KMS-11 (cell line): ENCODE measurements around the gene HOXC4.
"Not testable (repeated sequence)": the region's sequence is repeated elsewhere in the genome, so short reads cannot be mapped to it uniquely, and the experiment has no call there.

Experiments used
- H2AFZ ChIP-seq: fragments of 200-600 bp; sonication (generic); 2 replicates; pipeline ENCODE4 v1.6.1; 2016; ENCODE audit warnings: antibody characterized with exemption, mixed run types, low read depth
- H3K27ac ChIP-seq: fragments of 200-600 bp; sonication (generic); 2 replicates; pipeline ENCODE4 v1.6.1; 2016; ENCODE audit warnings: mild to moderate bottlenecking, mixed run types
- H3K27me3 ChIP-seq: fragments of 200-600 bp; sonication (generic); 2 replicates; pipeline ENCODE4 v1.6.1; 2017; ENCODE audit warnings: mild to moderate bottlenecking, low read depth, mixed run types, moderate library complexity; ENCODE audit not compliant: insufficient read depth
- H3K36me3 ChIP-seq: fragments of 200-600 bp; sonication (generic); 2 replicates; pipeline ENCODE4 v1.6.1; 2017; ENCODE audit warnings: mild to moderate bottlenecking, mixed run types; ENCODE audit not compliant: insufficient read depth
- H3K4me1 ChIP-seq: fragments of 200-600 bp; sonication (generic); 2 replicates; pipeline ENCODE4 v1.6.1; 2016; ENCODE audit warnings: mild to moderate bottlenecking, low read depth, mixed run types; ENCODE audit not compliant: poor library complexity, severe bottlenecking
- H3K4me2 ChIP-seq: fragments of 200-600 bp; sonication (generic); 2 replicates; pipeline ENCODE4 v1.7.0; 2016; ENCODE audit warnings: mild to moderate bottlenecking, mixed run types
- H3K4me3 ChIP-seq: fragments of 200-600 bp; sonication (generic); IDR thresholded peaks from 2 replicates; pipeline ENCODE4 v1.6.1; 2017; ENCODE audit warnings: low read depth, low read length, mixed read lengths; ENCODE audit not compliant: insufficient read depth
- H3K79me2 ChIP-seq: fragments of 200-600 bp; sonication (generic); 2 replicates; pipeline ENCODE4 v1.6.1; 2016; ENCODE audit warnings: low read depth, mixed run types; ENCODE audit not compliant: insufficient read depth
- H3K9ac ChIP-seq: fragments of 200-600 bp; sonication (generic); 2 replicates; pipeline ENCODE4 v1.6.1; 2016; ENCODE audit warnings: mild to moderate bottlenecking, mixed run types
- H4K20me1 ChIP-seq: fragments of 200-600 bp; sonication (generic); 2 replicates; pipeline ENCODE4 v1.6.1; 2016; ENCODE audit warnings: mild to moderate bottlenecking, mixed run types; ENCODE audit not compliant: insufficient read depth
- CTCF ChIP-seq: fragments of 200-600 bp; sonication (generic); conservative IDR thresholded peaks from 2 replicates; pipeline ENCODE4 v1.6.1; 2017; ENCODE audit warnings: low read depth, mild to moderate bottlenecking, antibody characterized with exemption, low read length, moderate library complexity, mixed read lengths

The HOXC4 gene

GRCh38 chr12:54074308-54074707 is 20.7 kb downstream of the HOXC4 start:
- H3K79me2 ChIP-seq = no peaks in the 10 kb centered on the region
- H3K27me3 ChIP-seq = peaks cover 24% of the 10 kb centered on the region; the same call in 1 of the 2 replicates
- no peaks in the 10 kb centered on the region for H3K36me3 ChIP-seq
- no peak overlapping the region for H3K27ac ChIP-seq
- no peak overlapping the region for H3K4me3 ChIP-seq
- no peak overlapping the region for H3K9ac ChIP-seq
- no peaks in the 10 kb centered on the region for H3K4me1 ChIP-seq
- H4K20me1 ChIP-seq = no peaks in the 10 kb centered on the region
- no peak for TF ChIP-seq CTCF
- H2AFZ ChIP-seq = no peak overlapping the region
- no peak overlapping the region for H3K4me2 ChIP-seq

GRCh38 chr12:54075409-54075808 is 21.8 kb downstream of the HOXC4 start:
- Histone ChIP-seq H3K4me1 (no peaks in the 10 kb centered on the region), H3K9ac (no peak overlapping the region), H3K4me3 (no peak overlapping the region), H3K27me3 (peaks cover 26% of the 10 kb centered on the region; the same call in 1 of the 2 replicates), H3K27ac (no peak overlapping the region), H3K4me2 (no peak overlapping the region), H3K79me2 (no peaks in the 10 kb centered on the region), H4K20me1 (no peaks in the 10 kb centered on the region), H2AFZ (no peak overlapping the region), H3K36me3 (no peaks in the 10 kb centered on the region)
- TF ChIP-seq CTCF = no peak

DNA sequence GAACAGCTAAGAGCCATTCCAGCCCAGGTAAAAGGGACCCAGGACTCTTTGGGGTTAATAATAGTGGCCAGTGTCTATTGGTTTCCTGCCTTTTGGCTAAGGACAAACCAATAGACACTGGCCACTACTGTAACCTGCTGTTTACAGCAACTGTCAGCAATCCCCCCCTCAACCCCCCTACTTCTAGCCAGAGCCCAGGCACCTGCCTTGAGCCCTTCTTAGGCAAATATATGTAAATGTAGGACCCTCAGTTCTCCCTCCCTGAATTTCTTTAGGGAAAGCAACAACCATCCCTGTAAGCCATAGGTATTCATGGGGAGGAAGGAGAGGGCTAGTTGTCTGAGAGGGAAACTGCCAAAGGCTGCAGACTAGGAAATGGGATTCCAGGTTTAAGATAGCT is 22.3 kb downstream of the HOXC4 start:
- H3K4me1 ChIP-seq = no peaks in the 10 kb centered on the region
- H2AFZ ChIP-seq = no peak overlapping the region
- no peaks in the 10 kb centered on the region for H3K79me2 ChIP-seq
- no peak for TF ChIP-seq CTCF
- H3K27me3 ChIP-seq = peaks cover 27% of the 10 kb centered on the region; the same call in 1 of the 2 replicates
- no peaks in the 10 kb centered on the region for H3K36me3 ChIP-seq
- no peaks in the 10 kb centered on the region for H4K20me1 ChIP-seq
- H3K9ac ChIP-seq = no peak overlapping the region
- no peak overlapping the region for H3K27ac ChIP-seq
- H3K4me2 ChIP-seq = no peak overlapping the region
- H3K4me3 ChIP-seq = no peak overlapping the region

DNA sequence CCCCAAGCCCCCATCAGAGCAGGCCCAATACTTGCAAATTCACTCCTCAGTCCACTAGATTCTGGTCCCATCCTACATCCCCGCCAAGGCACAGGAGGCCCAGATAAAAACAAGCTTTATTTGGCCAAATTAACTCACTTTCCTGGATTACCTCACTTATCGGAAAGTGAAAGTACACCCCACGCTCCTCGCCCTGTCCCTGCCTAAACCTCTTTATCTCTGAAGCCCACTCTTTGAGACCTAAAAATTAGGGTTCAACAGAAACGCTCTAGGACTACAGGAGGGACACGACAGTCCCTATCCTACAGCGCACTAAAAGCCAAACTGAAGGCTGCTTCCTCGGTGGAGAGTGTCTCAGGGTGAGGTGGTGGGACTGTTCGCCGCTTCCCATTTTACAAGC is 24.2 kb downstream of the HOXC4 start:
- not testable (repeated sequence) for H3K36me3 ChIP-seq, H2AFZ ChIP-seq, H3K27ac ChIP-seq, H3K79me2 ChIP-seq, H3K4me3 ChIP-seq, H3K4me1 ChIP-seq, H3K9ac ChIP-seq, H4K20me1 ChIP-seq, H3K4me2 ChIP-seq
- peaks cover 39% of the 10 kb centered on the region; the same call in 1 of the 2 replicates for H3K27me3 ChIP-seq

DNA sequence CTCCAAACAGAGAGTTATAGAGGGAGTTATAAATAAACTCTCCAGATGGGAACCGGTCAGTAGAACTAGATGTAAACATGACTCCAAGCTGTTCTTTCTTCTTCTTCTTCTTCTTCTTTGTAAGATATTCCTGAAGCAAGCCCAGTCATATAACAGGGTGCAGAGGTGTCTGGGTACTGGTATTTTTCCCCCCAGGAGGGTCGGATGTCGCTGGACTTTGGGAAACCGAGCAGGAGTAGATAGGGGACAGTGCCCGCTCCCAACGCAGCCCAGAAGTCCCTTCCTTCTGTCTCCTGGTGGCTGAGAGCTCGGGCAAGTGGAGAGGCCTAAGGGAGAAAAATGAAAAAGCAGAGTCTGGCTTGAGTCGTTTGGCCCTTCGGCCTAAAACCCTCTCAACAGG is 25.5 kb downstream of the HOXC4 start:
- H4K20me1 ChIP-seq, H3K79me2 ChIP-seq, H3K4me1 ChIP-seq, H3K9ac ChIP-seq, H3K27ac ChIP-seq, H3K4me2 ChIP-seq, H3K36me3 ChIP-seq, H3K4me3 ChIP-seq, H2AFZ ChIP-seq: not testable (repeated sequence)
- peaks cover 45% of the 10 kb centered on the region for H3K27me3 ChIP-seq

DNA sequence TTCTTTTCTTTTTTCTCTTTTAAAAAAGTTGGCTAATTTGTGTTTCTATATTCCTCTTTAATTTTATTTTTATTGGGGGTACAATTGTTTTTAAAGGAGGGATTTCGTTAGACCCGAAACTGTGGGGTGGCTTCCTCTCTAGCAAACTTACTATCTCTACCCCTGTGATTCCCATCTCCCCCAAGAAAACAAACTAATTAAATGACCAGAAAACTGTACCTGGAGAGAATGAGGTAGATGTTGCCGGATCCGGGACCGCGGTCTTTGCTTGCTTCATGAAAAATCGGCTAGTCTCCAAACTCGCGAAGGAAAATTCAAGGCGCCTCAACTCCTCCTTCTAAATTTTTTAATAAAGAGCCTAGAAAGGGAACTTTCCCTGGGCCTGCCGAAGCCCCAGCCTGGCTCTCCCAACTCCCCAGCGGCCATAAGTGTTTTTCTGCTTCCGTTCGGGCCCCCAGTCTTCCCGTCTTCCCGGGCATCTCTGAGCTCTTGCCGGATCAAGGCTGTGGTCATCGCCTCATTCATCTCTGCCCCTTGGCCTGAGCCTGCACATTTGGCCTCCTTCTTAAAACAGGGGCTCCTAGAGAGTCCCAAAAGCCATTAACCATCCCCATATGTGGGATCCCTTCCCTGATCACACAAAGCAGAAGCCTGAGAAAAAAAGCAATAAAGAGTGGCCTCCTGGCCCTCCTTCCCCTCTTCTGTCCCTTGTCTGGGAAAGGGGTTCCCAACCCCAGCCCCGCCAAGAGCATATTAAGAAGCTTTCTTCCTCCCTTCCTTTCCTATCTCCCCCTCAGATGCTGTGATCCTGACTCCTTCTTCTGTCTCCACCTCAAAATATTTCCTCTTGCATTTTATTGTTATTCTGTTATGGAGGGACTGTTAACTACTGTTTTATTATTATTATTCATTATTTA is 26.6 kb downstream of the HOXC4 start:
- H3K4me2 ChIP-seq, H2AFZ ChIP-seq, H3K27ac ChIP-seq, H3K9ac ChIP-seq, H3K4me1 ChIP-seq, H3K36me3 ChIP-seq, H3K79me2 ChIP-seq, H4K20me1 ChIP-seq, H3K4me3 ChIP-seq: not testable (repeated sequence)
- peaks cover 50% of the 10 kb centered on the region for H3K27me3 ChIP-seq

DNA sequence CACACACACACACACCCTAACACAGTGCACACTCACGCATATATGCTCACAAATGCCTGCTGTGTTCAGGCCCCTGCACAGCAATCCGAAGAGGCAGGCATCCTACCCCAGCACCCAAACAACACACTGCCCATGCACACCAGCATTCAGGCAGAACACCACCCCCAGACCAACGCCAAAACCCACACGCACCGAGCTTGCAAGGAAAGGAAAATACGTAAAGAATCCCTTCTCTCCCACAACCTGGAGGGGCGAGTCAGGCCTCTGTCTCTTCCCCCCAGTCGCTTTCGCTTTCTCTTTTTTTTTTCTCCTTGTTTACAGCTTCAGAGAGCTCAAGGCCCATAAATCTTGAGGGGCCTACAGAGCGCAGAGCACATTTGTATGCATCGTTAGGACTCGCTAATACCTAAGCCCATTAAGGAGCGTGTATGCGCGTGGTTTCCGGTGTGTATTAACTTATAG is 27.4 kb downstream of the HOXC4 start:
- H3K27me3 ChIP-seq = peaks cover 53% of the 10 kb centered on the region
- not testable (repeated sequence) for H3K4me3 ChIP-seq, H3K4me2 ChIP-seq, H2AFZ ChIP-seq, H3K4me1 ChIP-seq, H4K20me1 ChIP-seq, H3K9ac ChIP-seq, H3K79me2 ChIP-seq, H3K27ac ChIP-seq, H3K36me3 ChIP-seq
